ENCODE results near the gene REEP1.

REEP1 gene

GRCh38 chr2:86335865-86336674 lies 1.4 kb downstream of the REEP1 start:
- Histone ChIP-seq H3K9me3 (ENCODE audit: control insufficient read depth, insufficient read depth, low read length) (no peaks in the 10 kb centered on the region), H3K36me3 (ENCODE audit: insufficient read depth, low read length) (no peaks in the 10 kb centered on the region), H3K9ac (ENCODE audit: low read depth, low read length) (peak overlapping the region; percentile 52), H3K4me1 (ENCODE audit: insufficient read depth, low read length) (0 out of 2 replicates have a peak, but pooled peaks cover 6% of the 10 kb centered on the region)

DNA sequence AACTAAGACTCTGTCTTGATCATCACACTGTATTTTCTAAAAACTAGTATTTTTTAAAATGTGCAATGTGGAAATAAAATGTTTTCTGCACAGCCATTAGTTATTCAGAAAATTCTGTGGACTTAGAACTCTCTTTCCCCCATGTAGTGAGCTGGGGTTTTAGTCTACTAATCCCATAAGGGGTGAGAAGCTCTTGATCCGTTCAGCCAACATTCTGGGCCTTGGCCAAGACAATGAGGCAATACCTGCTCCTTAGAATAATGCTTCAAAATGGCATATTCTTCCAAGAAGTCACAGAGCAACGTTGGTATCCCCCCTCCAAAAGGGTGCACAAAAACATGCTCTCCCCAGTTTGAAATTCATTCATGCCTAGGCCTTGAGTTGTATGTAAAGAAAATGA lies 4.0 kb downstream of the REEP1 start:
- Histone ChIP-seq H3K9ac (ENCODE audit: low read depth, low read length) (no peak overlapping the region), H3K9me3 (ENCODE audit: control insufficient read depth, insufficient read depth, low read length) (no peaks in the 10 kb centered on the region), H3K4me1 (ENCODE audit: insufficient read depth, low read length) (0 out of 2 replicates have a peak, but pooled peaks cover 6% of the 10 kb centered on the region), H3K36me3 (ENCODE audit: insufficient read depth, low read length) (no peaks in the 10 kb centered on the region)

- no peak overlapping the region for H3K9ac ChIP-seq (ENCODE audit: low read depth, low read length)
- 0 out of 2 replicates have a peak, but pooled peaks cover 6% of the 10 kb centered on the region for H3K4me1 ChIP-seq (ENCODE audit: insufficient read depth, low read length)
- H3K36me3 ChIP-seq (ENCODE audit: insufficient read depth, low read length), result no peaks in the 10 kb centered on the region
- no peaks in the 10 kb centered on the region for H3K9me3 ChIP-seq (ENCODE audit: control insufficient read depth, insufficient read depth, low read length)
Observed at GRCh38 chr2:86332654-86333053, 4.8 kb downstream of the REEP1 start.

DNA sequence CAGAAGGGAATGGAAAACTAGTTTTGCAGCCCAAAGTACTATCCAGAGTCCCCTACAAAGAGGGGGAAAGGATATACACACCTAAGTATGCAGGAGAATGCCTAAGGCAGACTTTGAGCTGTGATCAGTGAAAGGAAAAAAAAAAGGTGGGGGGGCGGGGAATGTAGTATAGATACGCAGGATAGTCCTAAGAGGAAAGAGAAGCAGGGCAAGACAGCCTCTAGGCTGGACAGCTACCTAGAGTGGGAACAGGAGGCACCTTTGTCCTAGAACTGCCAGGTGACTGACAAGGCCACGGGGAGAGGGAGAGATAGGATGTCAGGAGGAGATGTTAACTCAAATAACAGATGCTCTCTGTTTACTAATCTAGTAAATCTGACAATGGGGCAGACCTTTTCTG lies 6.0 kb downstream of the REEP1 start:
- H3K9ac ChIP-seq (ENCODE audit: low read depth, low read length), result no peak overlapping the region
- no peaks in the 10 kb centered on the region for H3K36me3 ChIP-seq (ENCODE audit: insufficient read depth, low read length)
- no peaks in the 10 kb centered on the region for H3K9me3 ChIP-seq (ENCODE audit: control insufficient read depth, insufficient read depth, low read length)
- H3K4me1 ChIP-seq (ENCODE audit: insufficient read depth, low read length), result 0 out of 2 replicates have a peak, but pooled peaks cover 6% of the 10 kb centered on the region

DNA sequence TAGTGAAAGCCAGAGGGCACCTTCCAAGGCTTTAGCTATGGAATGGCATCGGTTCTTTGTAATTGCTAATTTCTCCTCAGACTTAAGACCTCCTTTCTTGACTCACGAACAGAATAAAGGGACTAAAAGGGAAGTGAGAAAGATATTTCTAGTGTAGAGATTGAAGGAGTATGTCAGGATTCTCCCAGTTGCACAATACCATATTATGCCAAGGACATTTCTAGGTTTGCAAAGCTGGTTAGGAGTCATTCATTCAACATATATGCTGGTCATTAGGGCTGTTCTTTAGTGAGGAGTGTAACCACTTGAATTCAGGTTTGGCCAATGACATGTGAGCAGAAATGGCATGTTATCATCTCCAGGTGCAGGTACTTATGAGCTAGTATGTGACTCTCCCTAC lies 7.4 kb downstream of the REEP1 start:
- Histone ChIP-seq H3K9me3 (ENCODE audit: control insufficient read depth, insufficient read depth, low read length) (no peaks in the 10 kb centered on the region), H3K4me1 (ENCODE audit: insufficient read depth, low read length) (no peaks in the 10 kb centered on the region), H3K36me3 (ENCODE audit: insufficient read depth, low read length) (no peaks in the 10 kb centered on the region)

DNA sequence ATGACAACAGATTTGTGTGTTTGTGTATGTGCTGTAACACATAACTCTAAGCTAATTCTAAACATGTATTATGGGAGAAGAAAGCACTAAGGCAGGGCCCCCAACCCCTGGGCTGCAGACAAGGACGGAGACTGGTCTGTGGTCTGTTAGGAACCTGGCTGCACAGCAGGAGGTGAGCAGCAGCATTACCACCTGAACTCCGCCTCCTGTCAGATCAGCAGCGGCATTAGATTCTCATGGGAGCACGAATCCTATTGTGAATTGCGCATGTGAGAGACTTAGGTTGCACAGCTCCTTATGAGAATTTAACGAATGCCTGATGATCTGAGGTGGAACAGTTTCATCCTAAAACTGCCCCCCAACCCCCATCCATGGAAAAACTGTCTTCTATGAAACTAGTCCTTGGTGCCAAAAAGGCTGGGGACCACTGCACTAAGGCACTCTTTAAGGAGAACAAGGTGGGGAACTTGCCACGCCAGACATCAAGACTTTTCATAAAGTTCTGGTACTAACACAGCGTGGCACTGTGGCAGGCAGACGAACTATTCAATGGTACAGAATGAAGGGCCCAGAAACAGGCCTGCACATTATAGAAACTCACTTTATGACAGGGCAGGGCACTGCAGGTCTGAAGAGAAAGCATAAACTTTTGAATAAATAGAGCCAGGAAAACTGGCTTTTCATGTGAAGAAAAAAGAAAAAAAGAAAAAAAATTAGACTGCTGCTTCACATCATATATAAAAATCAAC lies 14.0 kb downstream of the REEP1 start:
- peaks cover 8% of the 10 kb centered on the region; the same call in 1 of the 2 replicates for H3K4me1 ChIP-seq (ENCODE audit: insufficient read depth, low read length)
- H3K9me3 ChIP-seq (ENCODE audit: control insufficient read depth, insufficient read depth, low read length), result no peaks in the 10 kb centered on the region
- H3K36me3 ChIP-seq (ENCODE audit: insufficient read depth, low read length), result no peaks in the 10 kb centered on the region
- H3K9ac ChIP-seq (ENCODE audit: low read depth, low read length), result no peak overlapping the region

More for the DNA sequence above, 7.4 kb downstream of the REEP1 start:
- no peak overlapping the region for H3K9ac ChIP-seq (ENCODE audit: low read depth, low read length)

DNA sequence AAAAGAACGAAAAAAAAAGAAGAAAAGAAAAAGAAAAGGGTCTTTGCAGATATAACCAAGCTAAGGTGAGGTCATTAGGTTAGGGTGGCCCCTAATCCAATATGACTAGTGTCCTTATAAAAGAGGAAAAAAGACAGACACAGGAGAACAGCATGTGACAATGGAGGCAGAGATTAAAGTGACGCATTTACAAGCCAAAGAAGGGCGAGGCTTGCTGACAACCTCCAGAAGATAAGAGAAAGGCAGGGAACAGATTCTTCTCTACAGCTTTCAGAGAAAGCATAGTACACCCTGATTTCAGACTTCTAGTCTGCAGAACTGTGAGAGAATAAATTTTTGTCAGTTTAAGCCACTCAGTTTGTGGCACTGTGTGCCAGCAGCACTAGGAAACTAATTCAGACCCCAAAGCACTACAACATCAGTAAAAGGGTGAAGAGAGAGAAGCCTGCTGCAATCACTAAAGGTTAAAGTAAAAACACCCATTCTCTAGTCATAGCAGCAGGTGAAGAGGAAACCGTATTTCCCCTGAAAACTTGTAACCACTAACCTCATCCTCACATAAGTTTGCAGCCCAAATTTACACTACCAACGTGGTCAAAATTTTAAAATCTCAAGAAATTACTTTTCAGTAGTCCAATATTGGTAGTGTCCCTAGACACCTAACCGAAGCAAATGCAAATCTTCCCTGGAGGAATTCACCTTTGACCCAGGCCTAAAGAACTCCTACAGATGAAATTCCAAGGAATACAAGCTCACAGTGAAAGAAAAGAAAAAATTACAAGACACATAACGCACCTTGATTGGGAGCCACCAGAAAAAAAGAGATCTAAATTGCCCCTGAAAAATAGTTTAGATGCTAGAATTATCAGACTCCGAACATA lies 17.5 kb downstream of the REEP1 start:
- H3K36me3 ChIP-seq (ENCODE audit: insufficient read depth, low read length), result no peaks in the 10 kb centered on the region
- no peaks in the 10 kb centered on the region for H3K9me3 ChIP-seq (ENCODE audit: control insufficient read depth, insufficient read depth, low read length)
- no peak overlapping the region for H3K9ac ChIP-seq (ENCODE audit: low read depth, low read length)
- peaks cover 8% of the 10 kb centered on the region; the same call in 1 of the 2 replicates for H3K4me1 ChIP-seq (ENCODE audit: insufficient read depth, low read length)

DNA sequence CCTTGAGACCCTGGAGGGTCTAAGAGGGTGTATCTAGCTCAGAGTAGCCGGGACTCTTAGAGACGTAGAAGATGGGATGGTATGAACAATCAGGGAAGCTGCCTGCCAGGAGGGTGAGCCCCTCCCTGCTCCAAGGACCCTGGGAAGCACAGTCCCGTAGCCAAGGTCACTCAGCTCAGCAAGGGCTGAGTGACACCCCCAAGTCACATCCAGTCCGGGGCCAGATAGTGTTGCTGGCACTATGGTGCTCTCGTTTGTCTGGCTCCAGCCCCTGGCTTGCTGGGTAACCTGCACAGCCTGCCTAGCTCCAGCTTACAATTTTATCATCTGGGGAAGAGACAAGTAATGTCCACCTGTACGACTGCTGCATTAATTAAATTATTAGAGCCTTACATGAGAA lies 22.3 kb downstream of the REEP1 start:
- Histone ChIP-seq H3K36me3 (ENCODE audit: insufficient read depth, low read length) (no peaks in the 10 kb centered on the region), H3K9ac (ENCODE audit: low read depth, low read length) (no peak overlapping the region), H3K4me1 (ENCODE audit: insufficient read depth, low read length) (peaks cover 5% of the 10 kb centered on the region; the same call in 1 of the 2 replicates), H3K9me3 (ENCODE audit: control insufficient read depth, insufficient read depth, low read length) (no peaks in the 10 kb centered on the region)

DNA sequence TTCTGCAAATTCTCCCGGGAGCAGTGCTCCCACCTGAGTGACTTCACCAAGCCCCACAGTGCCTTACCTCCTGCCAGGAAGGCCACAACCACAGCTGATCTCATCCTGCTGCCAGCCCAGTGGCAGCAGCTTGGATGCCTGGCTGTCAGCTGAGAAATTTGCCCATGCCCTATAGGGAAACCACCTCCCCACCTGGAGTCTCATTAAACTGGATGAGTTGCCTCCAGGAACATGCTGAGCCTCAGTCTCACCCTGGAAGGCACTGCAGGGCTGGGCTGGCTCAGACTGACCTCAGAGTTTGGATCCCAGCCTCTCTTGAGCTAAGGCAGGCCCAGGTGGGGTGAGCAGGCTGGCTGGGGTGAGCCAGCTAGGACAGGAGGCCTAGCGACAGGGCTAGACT lies 23.3 kb downstream of the REEP1 start:
- H3K4me1 ChIP-seq (ENCODE audit: insufficient read depth, low read length), result no peaks in the 10 kb centered on the region
- no peaks in the 10 kb centered on the region for H3K36me3 ChIP-seq (ENCODE audit: insufficient read depth, low read length)
- no peak overlapping the region for H3K9ac ChIP-seq (ENCODE audit: low read depth, low read length)
- H3K9me3 ChIP-seq (ENCODE audit: control insufficient read depth, insufficient read depth, low read length), result no peaks in the 10 kb centered on the region

DNA sequence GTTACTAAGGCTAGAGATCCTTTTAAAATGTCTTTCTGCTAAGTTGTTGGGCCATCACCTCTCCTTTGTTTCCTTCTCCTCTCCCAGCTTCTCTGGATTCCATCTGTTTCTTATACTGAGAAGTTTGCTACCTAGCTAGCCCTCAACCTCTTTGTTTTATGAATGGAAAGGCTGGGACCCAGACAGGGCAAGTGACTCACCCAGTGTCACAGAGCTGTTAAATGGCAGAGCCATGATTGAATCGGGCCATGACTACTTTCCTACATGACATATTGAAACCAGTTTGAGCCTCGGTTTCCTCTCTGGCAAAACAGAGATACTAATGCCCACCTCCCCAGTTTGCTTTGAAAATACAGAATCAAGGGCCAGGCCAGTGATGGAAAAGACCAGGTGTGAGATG lies 24.1 kb downstream of the REEP1 start:
- Histone ChIP-seq H3K36me3 (ENCODE audit: insufficient read depth, low read length) (no peaks in the 10 kb centered on the region), H3K9me3 (ENCODE audit: control insufficient read depth, insufficient read depth, low read length) (no peaks in the 10 kb centered on the region), H3K9ac (ENCODE audit: low read depth, low read length) (no peak overlapping the region), H3K4me1 (ENCODE audit: insufficient read depth, low read length) (no peaks in the 10 kb centered on the region)

DNA sequence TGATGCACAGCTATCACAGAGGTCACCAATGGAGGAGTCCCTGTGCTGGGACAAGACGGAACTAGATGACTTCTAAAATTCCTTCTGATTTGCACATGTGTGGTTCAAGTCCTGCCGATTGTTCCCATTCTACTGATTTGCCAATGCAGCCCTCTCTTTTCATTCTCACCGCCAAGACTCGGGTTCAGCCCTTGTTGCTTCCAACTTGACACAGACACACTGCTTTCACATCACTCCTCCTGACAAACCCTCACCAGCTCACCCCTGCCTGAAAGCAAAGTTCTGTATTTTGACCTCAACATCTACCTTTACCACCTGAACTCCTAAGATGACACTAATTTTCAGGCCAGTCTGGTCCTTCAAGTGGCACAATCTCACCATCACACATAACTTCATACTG lies 25.5 kb downstream of the REEP1 start:
- no peaks in the 10 kb centered on the region for H3K36me3 ChIP-seq (ENCODE audit: insufficient read depth, low read length)
- H3K9ac ChIP-seq (ENCODE audit: low read depth, low read length), result no peak overlapping the region
- no peaks in the 10 kb centered on the region for H3K9me3 ChIP-seq (ENCODE audit: control insufficient read depth, insufficient read depth, low read length)
- no peaks in the 10 kb centered on the region for H3K4me1 ChIP-seq (ENCODE audit: insufficient read depth, low read length)

GRCh38 chr2:86309966-86310365 lies 27.5 kb downstream of the REEP1 start:
- H3K9ac ChIP-seq (ENCODE audit: low read depth, low read length), result no peak overlapping the region
- no peaks in the 10 kb centered on the region for H3K36me3 ChIP-seq (ENCODE audit: insufficient read depth, low read length)
- H3K4me1 ChIP-seq (ENCODE audit: insufficient read depth, low read length), result no peaks in the 10 kb centered on the region
- H3K9me3 ChIP-seq (ENCODE audit: control insufficient read depth, insufficient read depth, low read length), result no peaks in the 10 kb centered on the region

DNA sequence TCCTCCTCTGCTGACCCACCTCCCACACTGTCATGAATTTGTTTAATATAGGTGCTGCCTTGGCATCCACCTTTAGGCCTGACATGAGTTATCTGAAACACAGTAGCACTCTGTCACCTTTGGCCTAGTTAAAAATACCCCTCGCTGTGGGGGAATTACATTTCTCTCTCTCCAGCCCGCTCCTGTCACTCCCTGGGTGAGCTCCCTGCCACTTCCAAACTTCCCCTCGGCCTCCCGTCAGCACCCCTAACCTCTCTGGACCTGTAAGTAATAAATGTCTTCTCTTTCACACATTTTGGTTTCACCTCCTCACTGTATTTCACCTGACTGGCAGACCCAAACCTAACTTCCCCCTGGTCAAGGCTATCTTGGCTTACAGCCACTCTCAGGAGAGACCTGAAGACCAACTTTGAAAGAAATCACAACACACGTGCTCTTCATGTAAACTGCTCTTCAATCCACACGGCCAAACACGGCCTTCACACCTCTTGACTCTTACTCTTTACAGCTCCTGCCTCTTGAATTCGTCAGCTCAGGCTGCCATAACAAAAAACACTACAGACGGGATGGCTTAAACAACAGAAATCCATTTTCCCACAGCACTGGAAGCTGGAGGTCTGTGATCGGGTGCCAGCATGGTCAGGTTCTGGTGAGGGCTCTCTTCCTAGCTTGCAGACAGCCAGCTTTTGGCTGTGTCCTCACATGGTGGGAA lies 28.3 kb downstream of the REEP1 start:
- Histone ChIP-seq H3K9ac (ENCODE audit: low read depth, low read length) (no peak overlapping the region), H3K4me1 (ENCODE audit: insufficient read depth, low read length) (no peaks in the 10 kb centered on the region), H3K9me3 (ENCODE audit: control insufficient read depth, insufficient read depth, low read length) (no peaks in the 10 kb centered on the region), H3K36me3 (ENCODE audit: insufficient read depth, low read length) (no peaks in the 10 kb centered on the region)

DNA sequence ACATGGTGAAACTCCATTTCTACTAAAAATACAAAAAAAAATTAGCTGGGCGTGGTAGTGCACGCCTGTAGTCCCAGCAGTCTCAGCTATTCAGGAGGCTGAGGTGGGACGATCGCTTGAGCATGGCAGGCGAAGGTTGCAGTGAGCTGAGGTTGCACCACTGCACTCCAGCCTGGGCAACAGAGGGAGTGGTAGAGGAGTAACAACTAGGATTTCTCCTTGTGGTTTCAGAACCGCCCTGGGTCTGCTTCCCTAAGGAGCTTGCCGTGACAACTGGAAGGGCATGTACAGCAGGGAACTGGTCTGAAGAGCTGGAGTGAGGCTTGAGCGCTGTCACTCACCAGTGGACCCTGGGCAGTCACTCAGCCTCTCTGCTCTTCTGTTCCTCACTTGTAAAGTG lies 29.1 kb downstream of the REEP1 start:
- no peaks in the 10 kb centered on the region for H3K36me3 ChIP-seq (ENCODE audit: insufficient read depth, low read length)
- H3K4me1 ChIP-seq (ENCODE audit: insufficient read depth, low read length), result no peaks in the 10 kb centered on the region
- H3K9me3 ChIP-seq (ENCODE audit: control insufficient read depth, insufficient read depth, low read length), result no peaks in the 10 kb centered on the region
- no peak overlapping the region for H3K9ac ChIP-seq (ENCODE audit: low read depth, low read length)
